Measurements from ENCODE around the gene S100Z. TPM values are rescaled to one million over a fixed set of nuclear protein-coding genes. Genes with fewer than 3 reads are reported as not detected.

Gene S100Z
- total and polyA plus RNA-seq, 9 of the 15 experiments (the other 6 are each of a cell fraction or from before 2014, with no cell fraction given), result 0.15 to 0.42 (median 0.20) TPM; not detected in 6

DNA sequence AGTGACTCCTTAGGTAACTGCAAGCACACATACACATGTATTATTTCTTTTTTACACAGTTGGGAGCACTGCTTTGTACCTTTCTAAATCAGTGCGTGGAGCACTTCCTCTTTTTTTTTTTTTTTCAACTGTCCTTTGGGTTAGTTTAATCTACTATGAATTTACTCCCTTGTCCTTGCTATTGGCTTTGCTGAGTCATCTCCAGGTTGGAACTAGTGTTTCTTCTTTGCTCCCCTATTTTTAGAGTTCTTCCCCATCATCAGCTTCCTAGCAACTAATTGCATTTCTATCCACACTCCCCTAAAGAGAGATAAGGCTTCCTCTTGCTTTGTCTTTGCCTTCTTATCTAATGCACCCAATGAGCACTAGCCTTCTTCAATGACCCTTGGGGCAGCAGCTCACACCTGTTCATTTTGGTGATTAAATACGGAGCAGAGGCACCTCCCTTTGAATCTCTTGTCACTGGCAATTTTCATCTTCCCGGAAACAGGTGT is 24.3 kb downstream of the S100Z start (continued):
- TF ChIP-seq CTBP1 (IDR thresholded peaks at IDR 0.05; ENCODE audit: borderline replicate concordance) (peak; percentile 96), ZNF232 (CRISPR knock-in tag; IDR thresholded peaks at IDR 0.05) (no peak), SAFB (IDR thresholded peaks at IDR 0.05; ENCODE audit: borderline replicate concordance, low read depth, low read length) (no peak), BRF1 (IDR thresholded peaks at IDR 0.05; ENCODE audit: borderline replicate concordance, extremely low read depth, insufficient read length) (no peak), TRIM24 (IDR thresholded peaks at IDR 0.05) (peak in 1 of 2 experiments; percentile 65; a peak in 2 of 4 replicates), HNRNPLL (IDR thresholded peaks at IDR 0.05; ENCODE audit: low read depth, low read length, poor library complexity, severe bottlenecking) (no peak), SMAD4 (CRISPR knock-in tag; conservative IDR thresholded peaks at IDR 0.05) (peak; percentile 79), ZNF124 (CRISPR knock-in tag; IDR thresholded peaks at IDR 0.05) (no peak), HMG20A (CRISPR knock-in tag; conservative IDR thresholded peaks at IDR 0.05) (no peak), NFE2L1 (tag; IDR thresholded peaks at IDR 0.05; ENCODE audit: borderline replicate concordance, low read depth) (peak; percentile 74), PTBP1 (IDR thresholded peaks at IDR 0.05; ENCODE audit: low read depth, low read length) (no peak), PHB2 (IDR thresholded peaks at IDR 0.05; ENCODE audit: low read depth) (no peak), EHMT2 (IDR thresholded peaks at IDR 0.05) (peak; percentile 90), POLR2G (IDR thresholded peaks at IDR 0.05; ENCODE audit: low read depth, low read length) (no peak), SMARCA4 (IDR thresholded peaks at IDR 0.05) (peak; percentile 58; the same call in 1 of the 2 replicates), TEAD1 (CRISPR knock-in tag; IDR thresholded peaks at IDR 0.05) (no peak), RFX5 (IDR thresholded peaks at IDR 0.05; ENCODE audit: low read depth, low read length) (peak; percentile 33; the same call in 1 of the 2 replicates), RBM15 (IDR thresholded peaks at IDR 0.05; ENCODE audit: insufficient read depth, low read length) (no peak), CBX3 (IDR thresholded peaks at IDR 0.05; ENCODE audit: borderline replicate concordance in 1 of 2, low read length in 2 of 2) (no peak), ZNF551 (CRISPR knock-in tag; IDR thresholded peaks at IDR 0.05) (no peak), MAFG (tag; conservative IDR thresholded peaks at IDR 0.05) (peak; percentile 94), CHAMP1 (IDR thresholded peaks at IDR 0.05) (no peak), SPI1 (IDR thresholded peaks at IDR 0.05; ENCODE audit: borderline replicate concordance, low read depth, low read length) (peak; percentile 99), TSHZ1 (CRISPR knock-in tag; IDR thresholded peaks at IDR 0.05) (no peak), MEF2D (tag; conservative IDR thresholded peaks at IDR 0.05; ENCODE audit: low read depth) (peak; percentile 93)
